Transverse colon (tissue), 4 donors: ENCODE measurements around the gene MOCS3. TPM values are rescaled to one million over a fixed set of nuclear protein-coding genes. Genes with fewer than 3 reads are reported as not detected.

ENCODE experiments used
- DNase-seq: peaks from one replicate; pipeline ENCODE4 v3.0.0-alpha.2; 2019
- H3K27ac ChIP-seq, 4 donors: fragments of 200-600 bp; sonication (generic); 2 replicates each; pipeline ENCODE4 v1.5.1; 2016 to 2018; ENCODE audit warnings: inconsistent platforms in 4 of 4
- H3K27me3 ChIP-seq: fragments of 200-600 bp; sonication (generic); 2 replicates; pipeline ENCODE4 v1.5.1; 2017; ENCODE audit warnings: inconsistent platforms
- H3K36me3 ChIP-seq, 4 donors: fragments of 200-600 bp; sonication (generic); 2 replicates each; pipeline ENCODE4 v1.5.1; 2017 to 2019; ENCODE audit warnings: inconsistent platforms in 4 of 4
- H3K4me1 ChIP-seq, 4 donors: fragments of 200-600 bp; sonication (generic); 2 replicates each; pipeline ENCODE4 v1.5.1; 2017 to 2020; ENCODE audit warnings: inconsistent platforms in 4 of 4
- H3K4me3 ChIP-seq, 4 donors: fragments of 200-600 bp; sonication (generic); 1 replicate in 1 of 4; 2 replicates in 3 of 4; pipeline versions ENCODE4 v1.5.1 to v1.6.1; 2017 to 2019; ENCODE audit warnings: inconsistent platforms in 4 of 4
- H3K9me3 ChIP-seq, 2 donors: fragments of 200-600 bp; sonication (generic); 2 replicates each; pipeline ENCODE4 v1.5.1; 2017 to 2019; ENCODE audit warnings: inconsistent platforms in 2 of 2
- EP300 ChIP-seq: sonication (generic); formaldehyde crosslinking; IDR thresholded peaks from one replicate; pipeline ENCODE4 v1.6.1; 2017; ENCODE audit warnings: antibody characterized with exemption, low read depth
- POLR2A ChIP-seq: fragments of 450-650 bp; IDR thresholded peaks from one replicate; pipeline ENCODE4 v1.6.1; 2016; ENCODE audit warnings: antibody characterized with exemption, mild to moderate bottlenecking, moderate library complexity
- POLR2AphosphoS5 ChIP-seq, 3 donors: sonication (generic); formaldehyde crosslinking; IDR thresholded peaks; one replicate each; pipeline ENCODE4 v1.6.1; 2016; ENCODE audit warnings: antibody characterized with exemption in 3 of 3
- WGBS, 2 donors: methylation state at CpG; one replicate each; pipeline ENCODE4 v1.1.5; 2018; ENCODE audit warnings: low coverage in 1 of 2; 5-methylcytosine and 5-hydroxymethylcytosine counted together
- in situ Hi-C, 4 donors: fragments of 200-750 bp; cut with MboI; loops; one replicate each; pipeline versions ENCODE4 v1.15.0 to v1.15.1; 2017; ENCODE audit warnings: low sequenced_read_pairs in 3 of 4, low pct_ligation_motif_present in 1 of 4, low pct_unique_long_range_greater_than_20kb in 1 of 4
- intact Hi-C: fragments of 100-400 bp; cut with DNase I; formaldehyde crosslinking; loops from one replicate; pipeline ENCODE4 v1.15.1; 2023; ENCODE audit warnings: low total_unique reads
- total RNA-seq, 4 donors: library from RNA; depleted of rRNA; stranded (reverse); fragments of >200 nt; gene quantifications; one replicate each; pipeline ENCODE4 v1.1.0, GENCODE V29; 2016
- TF ChIP-seq, protein P1 (sequence below), 5 experiments: fragments of 200-600 bp in 3 of 5; fragments of 450-650 bp in 2 of 5; sonication (generic) in 3 of 5; IDR thresholded peaks; 1 replicate in 2 of 5; 2 replicates in 3 of 5; pipeline ENCODE4 v1.5.1; 2016 to 2017; ENCODE audit warnings: antibody characterized with exemption in 5 of 5, inconsistent platforms in 3 of 5, mild to moderate bottlenecking in 2 of 5, moderate library complexity in 1 of 5

Gene MOCS3
- total RNA-seq, 4 donors from 2014 or later, result 3.7 to 10.7 (median 4.0) TPM

- TF ChIP-seq POLR2AphosphoS5 (IDR thresholded peaks at IDR 0.05), result no peak
- TF ChIP-seq, protein P1, sequence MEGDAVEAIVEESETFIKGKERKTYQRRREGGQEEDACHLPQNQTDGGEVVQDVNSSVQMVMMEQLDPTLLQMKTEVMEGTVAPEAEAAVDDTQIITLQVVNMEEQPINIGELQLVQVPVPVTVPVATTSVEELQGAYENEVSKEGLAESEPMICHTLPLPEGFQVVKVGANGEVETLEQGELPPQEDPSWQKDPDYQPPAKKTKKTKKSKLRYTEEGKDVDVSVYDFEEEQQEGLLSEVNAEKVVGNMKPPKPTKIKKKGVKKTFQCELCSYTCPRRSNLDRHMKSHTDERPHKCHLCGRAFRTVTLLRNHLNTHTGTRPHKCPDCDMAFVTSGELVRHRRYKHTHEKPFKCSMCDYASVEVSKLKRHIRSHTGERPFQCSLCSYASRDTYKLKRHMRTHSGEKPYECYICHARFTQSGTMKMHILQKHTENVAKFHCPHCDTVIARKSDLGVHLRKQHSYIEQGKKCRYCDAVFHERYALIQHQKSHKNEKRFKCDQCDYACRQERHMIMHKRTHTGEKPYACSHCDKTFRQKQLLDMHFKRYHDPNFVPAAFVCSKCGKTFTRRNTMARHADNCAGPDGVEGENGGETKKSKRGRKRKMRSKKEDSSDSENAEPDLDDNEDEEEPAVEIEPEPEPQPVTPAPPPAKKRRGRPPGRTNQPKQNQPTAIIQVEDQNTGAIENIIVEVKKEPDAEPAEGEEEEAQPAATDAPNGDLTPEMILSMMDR (IDR thresholded peaks at IDR 0.05), result no peak
- no peak for DNase-seq
- 82% methylated on average over 16 of the region's 21 CpGs; no CpG with 5 or more reads in 1 of the 2 donors for WGBS, 2 donors
- in situ Hi-C loops (no loop called here), intact Hi-C loops (no loop called here)
- Histone ChIP-seq H3K9me3 (no peaks in the 10 kb centered on the region), H3K36me3 (no peaks in the 10 kb centered on the region), H3K27ac (no peak overlapping the region), H3K27me3 (no peaks in the 10 kb centered on the region), H3K4me1 (peaks cover 0 to 5% (median 0%) of the 10 kb centered on the region in 4 donors), H3K4me3 (no peak overlapping the region)
Measured at GRCh38 chr20:51003753-51004152, 45.1 kb downstream of the MOCS3 start.

GRCh38 chr20:51004305-51004727 is 45.7 kb downstream of the MOCS3 start:
- WGBS, 2 donors, result 96% methylated on average over 14 of the region's 44 CpGs; no CpG with 5 or more reads in 1 of the 2 donors
- Histone ChIP-seq H3K9me3 (no peaks in the 10 kb centered on the region), H3K36me3 (no peaks in the 10 kb centered on the region), H3K4me1 (peaks cover 0 to 9% (median 0%) of the 10 kb centered on the region in 4 donors), H3K27ac (no peak overlapping the region), H3K27me3 (no peaks in the 10 kb centered on the region), H3K4me3 (no peak overlapping the region)
- DNase-seq, result no peak
- in situ Hi-C loops (no loop called here), intact Hi-C loops (no loop called here)
- no peak for TF ChIP-seq POLR2AphosphoS5 (IDR thresholded peaks at IDR 0.05)
- no peak for TF ChIP-seq POLR2A
- no peak for TF ChIP-seq EP300
- TF ChIP-seq, protein P1 (IDR thresholded peaks at IDR 0.05), result no peak

GRCh38 chr20:51004781-51005180 is 46.2 kb downstream of the MOCS3 start:
- 92% methylated on average over 9 of the region's 9 CpGs; no CpG with 5 or more reads in 1 of the 2 donors for WGBS, 2 donors
- in situ Hi-C loops, result no loop called here
- TF ChIP-seq, protein P1 (IDR thresholded peaks at IDR 0.05), result no peak
- no peak for TF ChIP-seq POLR2AphosphoS5 (IDR thresholded peaks at IDR 0.05)
- TF ChIP-seq POLR2A, result no peak
- no peak for TF ChIP-seq EP300

DNA sequence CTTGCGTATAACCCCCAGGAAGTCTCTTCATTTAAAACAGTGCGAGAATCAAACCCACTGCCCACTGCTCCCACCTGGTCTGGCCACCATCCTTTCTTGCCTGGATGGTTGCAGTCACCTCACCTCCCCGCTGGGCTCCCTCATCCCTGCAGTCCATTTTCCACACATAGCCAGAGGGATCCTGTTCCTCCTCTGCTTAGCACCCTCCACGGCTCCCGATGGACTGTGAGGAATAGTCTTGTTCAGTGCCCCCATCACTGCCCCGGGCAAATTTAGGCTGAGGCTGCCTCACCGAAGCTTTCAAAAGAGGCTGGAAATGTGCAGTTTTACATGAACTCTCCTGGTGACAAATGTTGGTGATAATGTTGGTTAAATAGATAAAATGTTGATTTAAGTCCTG is 46.6 kb downstream of the MOCS3 start:
- in situ Hi-C loops, result no loop called here
- intact Hi-C loops, result no loop called here
- peaks cover 0 to 9% (median 0%) of the 10 kb centered on the region in 4 donors for H3K4me1 ChIP-seq
- TF ChIP-seq POLR2AphosphoS5 (IDR thresholded peaks at IDR 0.05), result no peak
- TF ChIP-seq POLR2A, result no peak
- TF ChIP-seq EP300, result no peak
- TF ChIP-seq, protein P1 (IDR thresholded peaks at IDR 0.05), result no peak
- no peak for DNase-seq
- H3K36me3 ChIP-seq, result no peaks in the 10 kb centered on the region
- no peaks in the 10 kb centered on the region for H3K9me3 ChIP-seq
- no peak overlapping the region for H3K4me3 ChIP-seq
- WGBS, 2 donors, result 93 to 100% methylated on average over 1 to 7 of the region's 7 CpGs
- no peaks in the 10 kb centered on the region for H3K27me3 ChIP-seq
- H3K27ac ChIP-seq, result no peak overlapping the region

More at GRCh38 chr20:51004781-51005180, 46.2 kb downstream of the MOCS3 start:
- Histone ChIP-seq H3K9me3 (no peaks in the 10 kb centered on the region), H3K27me3 (no peaks in the 10 kb centered on the region), H3K4me1 (peaks cover 0 to 9% (median 0%) of the 10 kb centered on the region in 4 donors), H3K36me3 (no peaks in the 10 kb centered on the region), H3K27ac (no peak overlapping the region), H3K4me3 (no peak overlapping the region)
- DNase-seq, result no peak
- intact Hi-C loops, result no loop called here
